ENCODE results near the gene KRTAP1-5. TPM values are rescaled to one million over a fixed set of nuclear protein-coding genes. Genes with fewer than 3 reads are reported as not detected.

KRTAP1-5 gene
- total RNA-seq, result not detected in 2 replicates

DNA sequence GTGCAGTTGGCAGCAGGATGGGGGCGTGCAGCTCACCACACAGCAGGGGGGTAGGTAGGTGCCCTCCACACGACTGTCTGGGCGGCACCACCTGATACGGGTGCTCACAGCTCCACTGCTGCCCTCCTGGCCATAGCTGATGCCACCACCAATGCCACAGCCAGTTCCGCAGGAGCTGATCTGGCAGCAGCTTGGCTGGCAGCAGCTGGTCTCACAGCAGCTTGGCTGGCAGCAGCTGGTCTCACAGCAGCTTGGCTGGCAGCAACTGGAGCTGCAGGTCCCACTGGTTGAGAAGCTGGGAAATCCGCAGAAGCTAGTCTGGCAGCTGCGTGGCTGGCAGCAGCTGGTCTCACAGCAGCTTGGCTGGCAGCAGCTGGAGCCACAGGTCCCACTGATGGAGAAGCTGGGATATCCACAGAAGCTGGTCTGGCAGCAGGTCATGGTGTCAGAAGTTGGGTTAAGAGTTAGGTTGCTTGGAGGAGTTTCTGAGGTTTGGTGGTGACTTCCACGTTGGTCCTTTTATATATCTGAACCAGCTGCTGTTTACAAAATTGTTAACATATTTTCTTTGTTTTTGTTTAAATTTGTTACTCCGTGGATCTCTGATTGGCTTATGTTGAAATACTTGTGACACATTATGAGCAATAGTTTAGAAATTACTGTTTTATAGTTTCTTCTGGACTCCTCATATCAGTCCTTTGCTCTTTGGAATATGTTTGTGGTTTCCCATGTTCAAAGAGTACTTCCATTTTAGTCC lies at the start of gene KRTAP1-5:
Gene KRTAP1-5, minus strand, starts transcription at position 494 of the 757 bp plus-strand sequence. Its CDS starts 53 bp downstream, at position 441.

DNA sequence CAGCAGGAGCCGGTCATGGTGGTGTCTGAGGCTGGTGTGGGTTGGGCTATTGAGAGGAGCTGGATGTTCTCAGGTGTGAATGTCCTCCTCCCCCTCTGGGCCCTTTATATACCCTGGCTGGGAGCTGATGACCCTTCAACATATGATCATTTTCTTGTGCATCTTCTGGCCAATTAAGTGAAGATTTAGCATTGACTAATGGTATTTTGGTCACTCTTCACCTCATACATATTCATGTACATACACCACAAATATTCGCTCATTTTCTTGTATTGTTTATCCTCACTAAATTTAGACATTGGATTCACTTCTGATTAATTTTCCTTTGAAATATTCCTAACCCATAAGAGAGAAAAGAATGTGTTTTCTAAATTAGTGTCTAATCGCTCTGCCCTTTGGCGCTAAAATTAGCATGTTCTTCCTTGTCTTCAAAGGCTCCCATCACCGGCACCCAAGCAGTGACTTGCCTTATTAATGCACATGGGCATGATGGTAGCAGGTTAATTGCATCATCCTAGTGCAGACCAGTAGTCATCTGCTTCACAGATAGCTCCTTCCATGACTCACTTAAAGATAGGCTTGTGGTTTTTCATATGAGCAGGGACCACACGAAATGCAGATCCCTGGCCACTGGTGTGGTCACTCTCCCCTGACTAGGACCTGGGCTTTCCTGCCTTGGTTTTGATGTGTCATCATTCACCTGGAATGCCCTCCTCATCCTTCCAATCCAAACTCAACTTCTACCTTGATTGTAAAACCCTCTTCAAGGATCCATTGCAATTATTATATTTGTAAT lies 39.0 kb upstream of the KRTAP1-5 start, which contains the start of gene KRTAP2-4:
Gene KRTAP2-4, minus strand, starts transcription at position 51 of the 796 bp plus-strand sequence. Its CDS starts 34 bp downstream, at position 17.

DNA sequence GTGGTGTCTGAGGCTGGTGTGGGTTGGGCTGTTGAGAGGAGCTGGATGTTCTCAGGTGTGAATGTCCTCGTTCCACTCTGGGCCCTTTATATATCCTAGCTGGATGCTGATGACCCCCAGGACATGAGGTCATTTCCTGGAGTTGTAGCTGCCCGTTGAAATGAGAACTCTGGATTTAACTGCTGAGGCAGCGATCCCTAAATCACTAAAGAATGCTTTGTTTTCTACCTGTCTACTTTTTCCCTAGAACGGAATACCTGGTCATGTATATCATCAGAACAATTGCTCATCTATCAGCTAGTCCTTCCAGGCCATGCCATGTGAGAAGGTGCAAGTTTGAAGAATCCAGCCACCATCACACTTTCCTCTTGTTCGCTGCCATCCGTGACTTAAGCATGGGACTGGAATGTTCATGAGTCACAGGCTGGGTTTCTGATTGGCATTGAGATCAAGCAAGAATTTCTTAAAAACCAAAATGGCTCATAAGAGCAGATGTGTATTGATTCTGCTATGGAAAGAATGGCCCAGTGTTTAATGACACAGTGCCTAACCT lies 33.1 kb upstream of the KRTAP1-5 start, which contains the start of gene KRTAP2-3:
Gene KRTAP2-3, minus strand, starts transcription at position 63 of the 553 bp plus-strand sequence. CDS start 64 bp downstream, outside the sequence.

DNA sequence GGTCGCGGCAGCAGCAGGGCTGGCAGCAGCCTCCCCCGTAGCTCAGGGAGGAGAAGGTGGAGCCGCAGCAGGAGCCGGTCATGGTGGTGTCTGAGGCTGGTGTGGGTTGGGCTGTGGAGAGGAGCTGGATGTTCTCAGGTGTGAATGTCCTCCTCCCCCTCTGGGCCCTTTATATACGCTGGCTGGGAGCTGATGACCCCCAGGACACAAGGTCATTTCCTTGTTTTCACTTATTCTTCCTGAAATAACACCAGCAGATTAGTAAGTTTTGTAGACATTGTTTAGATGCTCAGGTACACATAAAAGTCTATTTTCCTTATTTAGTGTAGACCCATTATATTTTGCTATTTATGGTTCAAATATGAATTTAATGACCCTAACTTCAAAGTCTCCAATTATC lies 28.1 kb upstream of the KRTAP1-5 start, which contains the start of gene KRTAP2-2:
Gene KRTAP2-2, minus strand, starts transcription at position 101 of the 400 bp plus-strand sequence. Its CDS starts 19 bp downstream, at position 82.

DNA sequence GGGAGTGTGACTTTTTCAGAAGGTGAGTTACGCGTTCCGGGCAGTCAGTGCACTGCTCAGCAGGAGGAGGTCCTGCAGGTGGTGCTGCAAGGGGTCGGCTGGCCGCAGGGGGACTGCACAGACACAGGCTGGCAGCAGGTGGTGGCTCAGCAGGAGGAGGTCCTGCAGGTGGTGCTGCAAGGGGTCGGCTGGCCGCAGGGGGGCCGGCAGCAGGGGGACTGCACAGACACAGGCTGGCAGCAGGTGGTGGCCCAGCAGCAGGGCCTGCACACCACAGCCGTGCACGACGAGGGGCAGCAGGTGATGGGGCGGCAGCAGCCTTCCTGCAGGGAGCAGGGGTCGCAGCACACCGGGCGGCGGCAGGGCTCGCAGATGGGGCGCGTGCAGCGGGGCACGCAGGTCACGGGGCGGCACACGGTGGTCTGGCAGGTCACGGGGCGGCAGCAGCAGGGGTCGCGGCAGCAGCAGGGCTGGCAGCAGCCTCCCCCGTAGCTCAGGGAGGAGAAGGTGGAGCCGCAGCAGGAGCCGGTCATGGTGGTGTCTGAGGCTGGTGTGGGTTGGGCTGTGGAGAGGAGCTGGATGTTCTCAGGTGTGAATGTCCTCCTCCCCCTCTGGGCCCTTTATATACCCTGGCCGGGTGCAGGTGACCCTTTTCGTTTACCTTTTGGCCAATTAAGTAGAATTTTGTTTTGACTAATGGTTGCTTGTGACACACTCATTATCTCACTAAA lies 19.9 kb upstream of the KRTAP1-5 start, which contains the start of gene KRTAP2-1:
Gene KRTAP2-1, minus strand, starts transcription at position 582 of the 731 bp plus-strand sequence. Its CDS starts 49 bp downstream, at position 533.

GRCh38 chr17:41040783-41041571 lies 14.0 kb upstream of the KRTAP1-5 start, which contains the start of gene KRTAP1-1:
KRTAP1-1 (minus strand) TSS chr17:41041450; CDS start chr17:41041397, 53 bp downstream.

DNA sequence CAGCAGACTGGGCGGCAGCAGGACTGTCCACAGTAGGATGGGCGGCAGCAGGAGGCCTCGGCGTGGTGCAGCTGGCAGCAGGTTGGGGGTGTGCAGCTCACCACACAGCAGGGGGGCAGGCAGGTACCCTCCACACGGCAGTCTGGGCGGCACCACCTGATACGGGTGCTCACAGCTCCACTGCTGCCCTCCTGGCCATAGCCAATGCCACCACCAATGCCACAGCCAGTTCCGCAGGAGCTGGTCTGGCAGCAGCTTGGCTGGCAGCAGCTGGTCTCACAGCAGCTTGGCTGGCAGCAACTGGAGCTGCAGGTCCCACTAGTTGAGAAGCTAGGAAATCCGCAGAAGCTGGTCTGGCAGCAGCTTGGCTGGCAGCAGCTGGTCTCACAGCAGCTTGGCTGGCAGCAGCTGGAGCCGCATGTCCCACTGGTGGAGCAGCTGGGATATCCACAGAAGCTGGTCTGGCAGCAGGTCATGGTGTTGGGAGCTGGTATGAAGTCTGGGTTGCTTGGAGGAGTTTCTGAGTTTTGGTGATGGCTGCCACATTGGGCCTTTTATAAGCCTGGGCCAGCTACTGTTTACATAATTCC lies 7.4 kb upstream of the KRTAP1-5 start, which contains the start of gene KRTAP1-3:
Gene KRTAP1-3, minus strand, starts transcription at position 529 of the 590 bp plus-strand sequence. Its CDS starts 53 bp downstream, at position 476.

DNA sequence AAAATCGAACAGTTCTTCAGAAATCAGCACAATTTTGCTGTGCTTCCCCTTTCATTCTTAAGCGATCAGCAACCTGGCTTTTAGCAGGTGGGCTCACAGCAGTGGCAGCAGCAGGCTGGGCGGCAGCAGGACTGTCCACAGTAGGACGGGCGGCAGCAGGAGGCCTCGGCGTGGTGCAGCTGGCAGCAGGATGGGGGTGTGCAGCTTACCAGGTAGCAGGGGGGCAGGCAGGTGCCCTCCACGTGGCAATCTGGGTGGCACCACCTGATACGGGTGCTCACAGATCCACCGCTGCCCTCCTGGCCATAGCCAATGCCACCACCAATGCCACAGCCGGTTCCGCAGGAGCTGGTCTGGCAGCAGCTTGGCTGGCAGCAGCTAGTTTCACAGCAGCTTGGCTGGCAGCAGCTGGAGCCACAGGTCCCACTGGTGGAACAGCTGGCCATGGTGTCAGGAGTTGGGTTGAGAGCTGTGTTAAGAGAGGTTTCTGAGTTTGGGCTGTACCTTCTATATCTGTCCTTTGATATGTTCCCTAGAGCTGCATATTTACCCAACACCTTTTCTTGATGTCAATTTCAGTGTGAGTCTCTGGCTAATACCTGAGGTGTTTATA lies 2.7 kb upstream of the KRTAP1-5 start, which contains the start of gene KRTAP1-4:
Gene KRTAP1-4, minus strand, starts transcription at position 563 of the 613 bp plus-strand sequence. Its CDS starts 117 bp downstream, at position 446.

DNA sequence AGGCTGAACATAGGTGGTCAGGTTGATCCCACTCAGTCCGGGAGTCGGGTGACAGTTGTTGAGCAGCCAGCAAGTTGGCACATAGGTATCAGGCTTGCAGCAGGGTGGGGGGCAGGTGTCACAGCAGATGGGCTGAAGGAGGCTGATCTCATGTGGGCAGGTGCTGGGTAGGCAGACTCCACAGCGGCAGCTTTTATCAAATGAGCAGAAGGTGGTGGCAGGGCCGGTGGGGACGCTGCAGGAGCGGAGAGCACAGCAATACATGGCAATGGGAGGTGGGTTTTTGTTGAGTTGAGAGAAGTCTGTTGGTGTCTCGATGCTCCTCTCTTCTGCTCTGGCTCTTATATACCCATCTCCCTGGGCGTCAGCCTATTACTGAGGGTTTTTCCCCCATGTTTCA lies 18.2 kb downstream of the KRTAP1-5 start, which contains the start of gene KRTAP3-1:
Gene KRTAP3-1, minus strand, starts transcription at position 318 of the 400 bp plus-strand sequence. Its CDS starts 54 bp downstream, at position 264.

DNA sequence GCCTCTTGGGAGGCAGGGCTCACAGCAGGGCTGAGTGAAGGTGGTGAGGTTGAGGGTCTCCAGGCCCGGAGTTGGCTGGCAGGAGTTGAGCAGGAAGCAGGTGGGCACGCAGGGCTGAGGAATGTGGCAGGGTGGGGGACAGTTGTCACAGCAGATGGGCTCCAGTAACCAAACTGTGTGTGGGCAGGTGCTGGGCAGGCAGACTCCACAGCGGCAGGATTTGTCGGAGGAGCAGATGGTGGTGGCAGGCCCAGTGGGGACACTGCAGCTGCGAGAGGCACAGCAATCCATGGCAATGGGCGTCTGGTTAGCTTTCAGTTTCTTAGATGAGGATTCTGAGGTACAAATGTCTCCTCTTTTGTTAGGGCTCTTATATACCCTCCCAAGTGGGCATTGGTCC lies 27.4 kb downstream of the KRTAP1-5 start, which contains the start of gene KRTAP3-2:
Gene KRTAP3-2, minus strand, starts transcription at position 344 of the 400 bp plus-strand sequence. Its CDS starts 53 bp downstream, at position 291.

GRCh38 chr17:40993839-40994238 lies 33.2 kb downstream of the KRTAP1-5 start, which contains the start of gene KRTAP3-3:
KRTAP3-3 (minus strand) TSS chr17:40994164; CDS start chr17:40994097, 67 bp downstream.

GRCh38 chr17:40984226-40984625 lies 42.8 kb downstream of the KRTAP1-5 start, which contains the start of gene KRT40:
KRT40 (minus strand) TSS chr17:40984326; CDS start chr17:40984273, 53 bp downstream.

Other genes with a start within 250 kb of the KRTAP1-5 start
- gene KRT27, start 244.7 kb downstream of the KRTAP1-5 start, total RNA-seq, result not detected in 2 replicates
- gene KRT28, start 227.2 kb downstream of the KRTAP1-5 start, total RNA-seq, result not detected in 2 replicates
- 2.2 and 4.3 TPM in 2 replicates for gene KRT10, start 204.6 kb downstream of the KRTAP1-5 start, total RNA-seq
- not detected in 2 replicates for gene KRT12, start 160.0 kb downstream of the KRTAP1-5 start, total RNA-seq
- gene KRT20, start 142.0 kb downstream of the KRTAP1-5 start, total RNA-seq, result not detected in 2 replicates
- 0.16 and 1.1 TPM in 2 replicates for gene KRT23, start 89.6 kb downstream of the KRTAP1-5 start, total RNA-seq
- 0.16 and 0.17 TPM in 2 replicates for gene KRT39, start 60.3 kb downstream of the KRTAP1-5 start, total RNA-seq
- not detected in 2 replicates for gene KRT40, start 42.9 kb downstream of the KRTAP1-5 start, total RNA-seq
- gene KRTAP3-3, start 33.0 kb downstream of the KRTAP1-5 start, total RNA-seq, result not detected in 2 replicates
- not detected in 2 replicates for gene KRTAP3-2, start 27.3 kb downstream of the KRTAP1-5 start, total RNA-seq
- not detected in 2 replicates for gene KRTAP3-1, start 18.1 kb downstream of the KRTAP1-5 start, total RNA-seq
- gene KRTAP1-4, start 3.0 kb upstream of the KRTAP1-5 start, total RNA-seq, result not detected in 2 replicates
- not detected in 2 replicates for gene KRTAP1-3, start 7.7 kb upstream of the KRTAP1-5 start, total RNA-seq
- not detected in 2 replicates for gene KRTAP1-1, start 14.2 kb upstream of the KRTAP1-5 start, total RNA-seq
- not detected in 2 replicates for gene KRTAP2-1, start 20.1 kb upstream of the KRTAP1-5 start, total RNA-seq
- gene KRTAP2-2, start 28.0 kb upstream of the KRTAP1-5 start, total RNA-seq, result not detected in 2 replicates
- not detected in 2 replicates for gene KRTAP2-3, start 32.9 kb upstream of the KRTAP1-5 start, total RNA-seq
- gene KRTAP2-4, start 38.7 kb upstream of the KRTAP1-5 start, total RNA-seq, result not detected in 2 replicates
- gene KRTAP4-7, start 56.9 kb upstream of the KRTAP1-5 start, total RNA-seq, result not detected in 2 replicates
- not detected in 2 replicates for gene KRTAP4-8, start 70.9 kb upstream of the KRTAP1-5 start, total RNA-seq
- not detected in 2 replicates for gene KRTAP4-16, start 75.0 kb upstream of the KRTAP1-5 start, total RNA-seq
- not detected in 2 replicates for gene KRTAP4-9, start 78.2 kb upstream of the KRTAP1-5 start, total RNA-seq
- gene KRTAP4-11, start 91.2 kb upstream of the KRTAP1-5 start, total RNA-seq, result not detected in 2 replicates
- gene KRTAP4-12, start 97.0 kb upstream of the KRTAP1-5 start, total RNA-seq, result not detected in 2 replicates
- not detected in 2 replicates for gene KRTAP4-6, start 113.3 kb upstream of the KRTAP1-5 start, total RNA-seq
- gene KRTAP4-5, start 122.6 kb upstream of the KRTAP1-5 start, total RNA-seq, result not detected in 2 replicates
- gene KRTAP4-4, start 133.5 kb upstream of the KRTAP1-5 start, total RNA-seq, result not detected in 2 replicates
- not detected in 2 replicates for gene KRTAP4-3, start 141.0 kb upstream of the KRTAP1-5 start, total RNA-seq
- not detected in 2 replicates for gene KRTAP4-2, start 151.0 kb upstream of the KRTAP1-5 start, total RNA-seq
- not detected in 2 replicates for gene KRTAP4-1, start 157.7 kb upstream of the KRTAP1-5 start, total RNA-seq
- gene KRTAP9-1, start 162.7 kb upstream of the KRTAP1-5 start, total RNA-seq, result not detected in 2 replicates
- gene KRTAP9-2, start 199.4 kb upstream of the KRTAP1-5 start, total RNA-seq, result not detected in 2 replicates
- not detected in 2 replicates for gene KRTAP9-3, start 205.2 kb upstream of the KRTAP1-5 start, total RNA-seq
- not detected in 2 replicates for gene KRTAP9-8, start 210.8 kb upstream of the KRTAP1-5 start, total RNA-seq
- gene KRTAP9-4, start 222.5 kb upstream of the KRTAP1-5 start, total RNA-seq, result not detected in 2 replicates
- not detected in 2 replicates for gene KRTAP9-9, start 228.2 kb upstream of the KRTAP1-5 start, total RNA-seq
- not detected in 2 replicates for gene KRTAP9-6, start 238.2 kb upstream of the KRTAP1-5 start, total RNA-seq
- not detected in 2 replicates for gene KRTAP9-7, start 248.5 kb upstream of the KRTAP1-5 start, total RNA-seq

Data from bronchial smooth muscle cell (primary cell).